Measurements from ENCODE around the gene JAK2.

JAK2 gene

GRCh38 chr9:5040730-5041389 is 55.8 kb downstream of the JAK2 start:
- Histone ChIP-seq H3K27ac (ENCODE audit: low read depth, low read length, poor library complexity, severe bottlenecking) (no peak overlapping the region), H3K9me2 (ENCODE audit: low read depth, low read length) (no peaks in the 10 kb centered on the region), H3K27me3 (ENCODE audit: insufficient read depth, low read length) (no peaks in the 10 kb centered on the region), H3K9ac (ENCODE audit: low read length) (no peak overlapping the region), H3F3A (ENCODE audit: insufficient read depth, low read length) (no peaks in the 10 kb centered on the region), H3K4me3 (ENCODE audit: low read depth, low read length, poor library complexity, severe bottlenecking) (no peak overlapping the region), H3K4me1 (ENCODE audit: insufficient read depth, low read length, severe bottlenecking) (no peaks in the 10 kb centered on the region), H3K79me2 (ENCODE audit: insufficient read depth, low read length) (no peaks in the 10 kb centered on the region), H4K20me1 (ENCODE audit: insufficient read depth, low read length) (no peaks in the 10 kb centered on the region), H2AFZ (ENCODE audit: low read length) (no peak overlapping the region), H3K36me3 (ENCODE audit: insufficient read depth, low read length) (no peaks in the 10 kb centered on the region; the same call in 1 of the 2 replicates), H3K9me3 (ENCODE audit: low read length) (peaks cover 4% of the 10 kb centered on the region; the same call in 1 of the 2 replicates), H3K4me2 (ENCODE audit: low read length) (no peak overlapping the region)
- TF ChIP-seq, protein P1, sequence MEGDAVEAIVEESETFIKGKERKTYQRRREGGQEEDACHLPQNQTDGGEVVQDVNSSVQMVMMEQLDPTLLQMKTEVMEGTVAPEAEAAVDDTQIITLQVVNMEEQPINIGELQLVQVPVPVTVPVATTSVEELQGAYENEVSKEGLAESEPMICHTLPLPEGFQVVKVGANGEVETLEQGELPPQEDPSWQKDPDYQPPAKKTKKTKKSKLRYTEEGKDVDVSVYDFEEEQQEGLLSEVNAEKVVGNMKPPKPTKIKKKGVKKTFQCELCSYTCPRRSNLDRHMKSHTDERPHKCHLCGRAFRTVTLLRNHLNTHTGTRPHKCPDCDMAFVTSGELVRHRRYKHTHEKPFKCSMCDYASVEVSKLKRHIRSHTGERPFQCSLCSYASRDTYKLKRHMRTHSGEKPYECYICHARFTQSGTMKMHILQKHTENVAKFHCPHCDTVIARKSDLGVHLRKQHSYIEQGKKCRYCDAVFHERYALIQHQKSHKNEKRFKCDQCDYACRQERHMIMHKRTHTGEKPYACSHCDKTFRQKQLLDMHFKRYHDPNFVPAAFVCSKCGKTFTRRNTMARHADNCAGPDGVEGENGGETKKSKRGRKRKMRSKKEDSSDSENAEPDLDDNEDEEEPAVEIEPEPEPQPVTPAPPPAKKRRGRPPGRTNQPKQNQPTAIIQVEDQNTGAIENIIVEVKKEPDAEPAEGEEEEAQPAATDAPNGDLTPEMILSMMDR (IDR thresholded peaks at IDR 0.05; ENCODE audit: low read length) = no peak
- TF ChIP-seq EZH2 (IDR thresholded peaks at IDR 0.05; ENCODE audit: borderline replicate concordance, low read length) = no peak

- Histone ChIP-seq H3K4me3 (ENCODE audit: low read depth, low read length, poor library complexity, severe bottlenecking) (no peak overlapping the region), H3K79me2 (ENCODE audit: insufficient read depth, low read length) (no peaks in the 10 kb centered on the region), H3K9me2 (ENCODE audit: low read depth, low read length) (no peaks in the 10 kb centered on the region), H2AFZ (ENCODE audit: low read length) (no peak overlapping the region), H3K36me3 (ENCODE audit: insufficient read depth, low read length) (no peaks in the 10 kb centered on the region; the same call in 1 of the 2 replicates), H3K27ac (ENCODE audit: low read depth, low read length, poor library complexity, severe bottlenecking) (no peak overlapping the region), H3K9me3 (ENCODE audit: low read length) (peaks cover 4% of the 10 kb centered on the region; the same call in 1 of the 2 replicates), H4K20me1 (ENCODE audit: insufficient read depth, low read length) (no peaks in the 10 kb centered on the region), H3K9ac (ENCODE audit: low read length) (no peak overlapping the region), H3K4me2 (ENCODE audit: low read length) (no peak overlapping the region), H3K4me1 (ENCODE audit: insufficient read depth, low read length, severe bottlenecking) (no peaks in the 10 kb centered on the region), H3K27me3 (ENCODE audit: insufficient read depth, low read length) (no peaks in the 10 kb centered on the region), H3F3A (ENCODE audit: insufficient read depth, low read length) (no peaks in the 10 kb centered on the region)
- TF ChIP-seq, protein P1 (IDR thresholded peaks at IDR 0.05; ENCODE audit: low read length) = no peak
- no peak for TF ChIP-seq EZH2 (IDR thresholded peaks at IDR 0.05; ENCODE audit: borderline replicate concordance, low read length)
Measured at GRCh38 chr9:5041390-5042115, 56.5 kb downstream of the JAK2 start.

DNA sequence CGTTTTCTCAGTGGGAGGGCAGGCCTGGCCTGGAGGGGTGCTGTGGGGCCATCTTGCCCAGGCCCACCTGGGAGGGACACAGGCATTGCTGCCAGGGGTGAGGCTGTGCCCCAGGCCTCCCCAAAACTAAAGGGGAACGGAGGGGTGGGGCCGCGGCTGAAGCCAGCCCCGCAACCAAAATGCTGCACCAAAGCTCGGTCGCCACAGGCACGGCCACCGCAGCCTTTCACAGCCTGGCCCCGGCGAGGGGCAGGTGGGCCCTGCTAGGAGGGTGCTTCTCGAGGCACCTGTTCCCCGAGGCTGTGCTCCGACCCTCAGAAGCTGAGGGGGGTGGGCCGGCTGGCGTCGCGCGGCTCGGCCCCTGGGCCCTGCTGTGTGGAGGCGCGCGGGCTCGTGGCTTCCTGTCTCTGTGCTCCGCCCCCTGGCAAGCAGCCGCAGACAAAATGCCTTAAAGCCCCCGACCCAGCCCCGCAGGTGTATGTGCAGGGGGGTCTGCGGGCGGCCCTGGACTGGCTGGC is 57.6 kb downstream of the JAK2 start:
- Histone ChIP-seq H4K20me1 (ENCODE audit: insufficient read depth, low read length) (no peaks in the 10 kb centered on the region), H3K9ac (ENCODE audit: low read length) (no peak overlapping the region), H2AFZ (ENCODE audit: low read length) (no peak overlapping the region), H3K9me2 (ENCODE audit: low read depth, low read length) (no peaks in the 10 kb centered on the region), H3F3A (ENCODE audit: insufficient read depth, low read length) (no peaks in the 10 kb centered on the region), H3K9me3 (ENCODE audit: low read length) (peaks cover 4% of the 10 kb centered on the region; the same call in 1 of the 2 replicates), H3K4me3 (ENCODE audit: low read depth, low read length, poor library complexity, severe bottlenecking) (no peak overlapping the region), H3K27me3 (ENCODE audit: insufficient read depth, low read length) (no peaks in the 10 kb centered on the region), H3K4me2 (ENCODE audit: low read length) (no peak overlapping the region), H3K79me2 (ENCODE audit: insufficient read depth, low read length) (no peaks in the 10 kb centered on the region), H3K4me1 (ENCODE audit: insufficient read depth, low read length, severe bottlenecking) (no peaks in the 10 kb centered on the region), H3K36me3 (ENCODE audit: insufficient read depth, low read length) (no peaks in the 10 kb centered on the region; the same call in 1 of the 2 replicates), H3K27ac (ENCODE audit: low read depth, low read length, poor library complexity, severe bottlenecking) (no peak overlapping the region)
- TF ChIP-seq, protein P1 (IDR thresholded peaks at IDR 0.05; ENCODE audit: low read length) = no peak
- no peak for TF ChIP-seq EZH2 (IDR thresholded peaks at IDR 0.05; ENCODE audit: borderline replicate concordance, low read length)

Measured in OCI-LY1 (cell line).